Mesenchymal stem cell (in vitro differentiated cells and primary cell): ENCODE measurements around the gene NRXN3.

ENCODE experiments used
- DNase-seq: peaks from one replicate; pipeline ENCODE4 v3.0.0-alpha.2; 2013
- H2AFZ ChIP-seq: one replicate; pipeline ENCODE4 v1.6.1; 2013; ENCODE audit warnings: low read depth, mild to moderate bottlenecking, control low read depth, inconsistent platforms, low read length, moderate library complexity
- H2AK5ac ChIP-seq: 2 replicates; pipeline ENCODE4 v1.6.1; 2013; ENCODE audit warnings: low read length, moderate library complexity, mild to moderate bottlenecking, inconsistent platforms; ENCODE audit not compliant: severe bottlenecking
- H2BK120ac ChIP-seq: one replicate; pipeline ENCODE4 v1.6.1; 2013; ENCODE audit warnings: low read depth, mild to moderate bottlenecking, inconsistent platforms, low read length, moderate library complexity
- H2BK12ac ChIP-seq, 2 experiments: one replicate each; pipeline ENCODE4 v1.6.1; 2013; ENCODE audit warnings: inconsistent platforms in 2 of 2, low read length in 2 of 2, mild to moderate bottlenecking in 2 of 2, moderate library complexity in 2 of 2, control low read depth in 1 of 2
- H2BK15ac ChIP-seq: one replicate; pipeline ENCODE4 v1.6.1; 2013; ENCODE audit warnings: mild to moderate bottlenecking, low read depth, inconsistent platforms; ENCODE audit not compliant: poor library complexity, severe bottlenecking
- H2BK5ac ChIP-seq: 2 replicates; pipeline ENCODE4 v1.6.1; 2013; ENCODE audit warnings: low read depth, mild to moderate bottlenecking, low read length, control low read depth, inconsistent platforms; ENCODE audit not compliant: poor library complexity, severe bottlenecking
- H3K14ac ChIP-seq, 2 experiments: one replicate each; pipeline ENCODE4 v1.6.1; 2013; ENCODE audit warnings: inconsistent platforms in 2 of 2, low read length in 2 of 2, control low read depth in 1 of 2, mild to moderate bottlenecking in 1 of 2, moderate library complexity in 1 of 2
- H3K18ac ChIP-seq, 2 experiments: one replicate each; pipeline ENCODE4 v1.6.1; 2013; ENCODE audit warnings: inconsistent platforms in 2 of 2, low read length in 2 of 2, control low read depth in 1 of 2, low read depth in 1 of 2, mild to moderate bottlenecking in 1 of 2
- H3K23ac ChIP-seq, 2 experiments: one replicate each; pipeline ENCODE4 v1.6.1; 2013; ENCODE audit warnings: inconsistent platforms in 2 of 2, low read length in 2 of 2, mild to moderate bottlenecking in 2 of 2, moderate library complexity in 2 of 2, control low read depth in 1 of 2
- H3K27ac ChIP-seq: 2 replicates; pipeline ENCODE4 v1.5.1; 2013; ENCODE audit warnings: mild to moderate bottlenecking, moderate library complexity, low read length, control low read depth, inconsistent platforms; ENCODE audit not compliant: poor library complexity, severe bottlenecking
- H3K27me3 ChIP-seq, 2 experiments: 2 replicates each; pipeline versions ENCODE4 v1.6.1 to v1.7.0; 2013; ENCODE audit warnings: low read length in 2 of 2, mild to moderate bottlenecking in 2 of 2, moderate library complexity in 2 of 2, control low read depth in 1 of 2, inconsistent platforms in 1 of 2; ENCODE audit not compliant: control insufficient read depth in 1 of 2, insufficient read depth in 1 of 2
- H3K36me3 ChIP-seq, 2 experiments: 2 replicates each; pipeline versions ENCODE4 v1.6.1 to v1.7.0; 2013; ENCODE audit warnings: low read length in 2 of 2, control low read depth in 1 of 2, inconsistent platforms in 1 of 2, low read depth in 1 of 2, mild to moderate bottlenecking in 1 of 2; ENCODE audit not compliant: insufficient read depth in 2 of 2, control insufficient read depth in 1 of 2
- H3K4ac ChIP-seq, 2 experiments: one replicate each; pipeline ENCODE4 v1.6.1; 2013; ENCODE audit warnings: inconsistent platforms in 2 of 2, low read length in 2 of 2, mild to moderate bottlenecking in 2 of 2, moderate library complexity in 2 of 2, control low read depth in 1 of 2, low read depth in 1 of 2
- H3K4me1 ChIP-seq: 2 replicates; pipeline ENCODE4 v1.6.1; 2013; ENCODE audit warnings: low read depth, low read length, control low read depth; ENCODE audit not compliant: control insufficient read depth, insufficient read depth
- H3K4me2 ChIP-seq: 2 replicates; pipeline ENCODE4 v1.6.1; 2013; ENCODE audit warnings: low read length, mild to moderate bottlenecking, inconsistent platforms; ENCODE audit not compliant: poor library complexity, severe bottlenecking
- H3K4me3 ChIP-seq, 2 experiments: 2 replicates each; pipeline versions ENCODE4 v1.5.1 to v1.7.0; 2013; ENCODE audit warnings: low read length in 2 of 2, mild to moderate bottlenecking in 2 of 2, control low read depth in 1 of 2, low read depth in 1 of 2; ENCODE audit not compliant: insufficient read depth in 1 of 2
- H3K79me1 ChIP-seq: replicated peaks from 2 replicates; pipeline ENCODE4 v1.6.1; 2013; ENCODE audit warnings: mild to moderate bottlenecking, control low read depth, low read length, inconsistent platforms; ENCODE audit not compliant: poor library complexity, severe bottlenecking
- H3K9ac ChIP-seq: 2 replicates; pipeline ENCODE4 v1.7.0; 2013; ENCODE audit warnings: mild to moderate bottlenecking, low read length, moderate library complexity
- H3K9me3 ChIP-seq: 2 replicates; pipeline ENCODE4 v1.7.0; 2013; ENCODE audit warnings: mild to moderate bottlenecking, low read length; ENCODE audit not compliant: control insufficient read depth
- H4K8ac ChIP-seq: one replicate; pipeline ENCODE4 v1.6.1; 2013; ENCODE audit warnings: inconsistent platforms, mild to moderate bottlenecking, low read length, moderate library complexity
- H4K91ac ChIP-seq: one replicate; pipeline ENCODE4 v1.6.1; 2013; ENCODE audit warnings: mild to moderate bottlenecking, low read length, inconsistent platforms
- WGBS: methylation state at CpG from one replicate; pipeline ENCODE4 v1.1.7; 2013; ENCODE audit warnings: mixed read lengths; 5-methylcytosine and 5-hydroxymethylcytosine counted together

Gene NRXN3

DNA sequence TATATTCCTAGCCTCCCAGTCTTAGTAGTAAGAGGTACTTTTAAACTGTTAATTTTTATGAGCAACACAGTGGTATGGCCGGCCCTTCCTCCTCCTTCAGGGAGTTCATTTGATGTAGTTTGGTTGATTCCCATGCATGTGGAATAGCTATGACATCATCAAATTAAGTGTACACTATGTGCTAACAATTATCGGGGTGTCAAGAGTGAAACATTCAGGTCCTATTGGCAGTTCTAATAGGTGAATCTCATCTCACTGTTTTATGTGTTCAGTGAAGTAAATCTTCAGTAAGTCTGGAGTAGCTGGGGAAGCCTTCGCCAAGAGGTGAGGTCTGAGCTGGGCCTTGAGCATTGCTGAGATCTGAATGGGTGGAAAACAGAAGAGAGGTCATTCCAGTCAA lies 1384.6 kb downstream of the NRXN3 start:
- DNase-seq = no peak
- Histone ChIP-seq H3K79me1 (no peaks in the 10 kb centered on the region), H3K27me3 (no peaks in the 10 kb centered on the region), H2BK15ac (no peak overlapping the region), H3K9ac (no peak overlapping the region), H2BK5ac (no peak overlapping the region), H3K4ac (no peak overlapping the region), H2AFZ (no peak overlapping the region), H2AK5ac (no peak overlapping the region), H4K91ac (no peak overlapping the region), H3K14ac (no peak overlapping the region), H4K8ac (no peak overlapping the region), H3K4me2 (no peak overlapping the region), H3K27ac (no peak overlapping the region), H2BK12ac (no peak overlapping the region), H3K4me1 (peaks cover 1% of the 10 kb centered on the region), H3K18ac (no peak overlapping the region), H2BK120ac (no peak overlapping the region), H3K23ac (no peak overlapping the region), H3K4me3 (no peak overlapping the region), H3K9me3 (no peaks in the 10 kb centered on the region), H3K36me3 (no peaks in the 10 kb centered on the region)
- WGBS = 96% methylated on average over 3 of the region's 3 CpGs

DNA sequence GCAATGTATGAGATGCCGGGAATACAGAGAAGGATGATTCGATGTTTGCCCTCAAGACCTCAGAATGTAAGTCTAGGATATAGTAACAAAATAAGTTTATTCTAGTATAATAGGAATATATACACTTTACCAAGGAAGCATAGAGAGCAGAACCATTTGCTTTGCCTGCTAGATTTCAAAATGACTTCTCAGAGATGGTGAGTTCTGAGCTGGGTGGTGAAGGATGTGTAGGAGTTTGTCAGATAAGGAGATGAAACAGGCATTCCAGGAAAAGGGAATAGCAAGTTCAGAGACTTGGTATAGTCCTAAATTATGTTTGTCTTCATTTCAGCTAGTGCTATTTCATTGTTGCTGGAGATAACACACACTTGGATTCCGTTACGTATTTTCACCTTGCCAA lies 1385.3 kb downstream of the NRXN3 start:
- Histone ChIP-seq H3K9me3 (no peaks in the 10 kb centered on the region), H3K27ac (no peak overlapping the region)
- DNase-seq = no peak

DNA sequence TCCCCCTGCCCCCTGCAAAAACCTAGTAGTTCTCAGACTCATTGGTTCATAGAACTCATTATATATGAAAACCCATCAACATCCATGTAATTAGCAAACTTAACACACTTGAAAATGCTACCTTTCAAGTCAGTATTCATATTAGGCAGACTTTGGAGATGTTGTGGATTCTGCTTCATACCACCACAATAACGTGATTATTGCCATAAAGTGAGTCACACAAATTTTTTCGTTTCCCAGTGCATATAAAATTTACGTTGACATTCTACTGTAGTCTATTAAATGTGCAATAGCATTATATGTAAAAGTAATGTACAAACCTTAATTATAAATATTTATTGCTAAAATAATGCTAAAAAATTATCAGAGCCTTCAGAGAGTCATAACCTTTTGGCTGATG lies 1387.1 kb downstream of the NRXN3 start:
- no peak for DNase-seq
- Histone ChIP-seq H3K36me3 (no peaks in the 10 kb centered on the region), H2BK15ac (no peak overlapping the region), H3K4me2 (no peak overlapping the region), H3K18ac (no peak overlapping the region), H3K4me1 (no peaks in the 10 kb centered on the region), H3K14ac (no peak overlapping the region), H3K9ac (no peak overlapping the region), H2AK5ac (no peak overlapping the region), H4K91ac (no peak overlapping the region), H2AFZ (no peak overlapping the region), H3K27ac (no peak overlapping the region), H3K9me3 (no peaks in the 10 kb centered on the region), H2BK120ac (no peak overlapping the region), H3K23ac (no peak overlapping the region), H3K79me1 (no peaks in the 10 kb centered on the region), H4K8ac (no peak overlapping the region), H3K4ac (no peak overlapping the region), H3K27me3 (no peaks in the 10 kb centered on the region), H2BK5ac (no peak overlapping the region), H2BK12ac (no peak overlapping the region), H3K4me3 (no peak overlapping the region)
- WGBS = no CpG with 5 or more reads among the region's 3 CpGs

More for the DNA sequence above, 1385.3 kb downstream of the NRXN3 start:
- H4K8ac ChIP-seq = no peak overlapping the region
- 93% methylated on average over 2 of the region's 4 CpGs for WGBS
- H2BK5ac ChIP-seq = no peak overlapping the region
- H2AFZ ChIP-seq = no peak overlapping the region
- H2BK15ac ChIP-seq = no peak overlapping the region
- peaks cover 1% of the 10 kb centered on the region for H3K4me1 ChIP-seq
- no peaks in the 10 kb centered on the region for H3K36me3 ChIP-seq
- no peaks in the 10 kb centered on the region for H3K79me1 ChIP-seq
- no peaks in the 10 kb centered on the region for H3K27me3 ChIP-seq
- H3K4me3 ChIP-seq = no peak overlapping the region
- no peak overlapping the region for H3K4me2 ChIP-seq
- H3K23ac ChIP-seq = no peak overlapping the region
- H3K4ac ChIP-seq = no peak overlapping the region
- no peak overlapping the region for H2AK5ac ChIP-seq
- no peak overlapping the region for H2BK120ac ChIP-seq
- H3K18ac ChIP-seq = no peak overlapping the region
- no peak overlapping the region for H4K91ac ChIP-seq
- H3K14ac ChIP-seq = no peak overlapping the region
- H2BK12ac ChIP-seq = no peak overlapping the region
- H3K9ac ChIP-seq = no peak overlapping the region

DNA sequence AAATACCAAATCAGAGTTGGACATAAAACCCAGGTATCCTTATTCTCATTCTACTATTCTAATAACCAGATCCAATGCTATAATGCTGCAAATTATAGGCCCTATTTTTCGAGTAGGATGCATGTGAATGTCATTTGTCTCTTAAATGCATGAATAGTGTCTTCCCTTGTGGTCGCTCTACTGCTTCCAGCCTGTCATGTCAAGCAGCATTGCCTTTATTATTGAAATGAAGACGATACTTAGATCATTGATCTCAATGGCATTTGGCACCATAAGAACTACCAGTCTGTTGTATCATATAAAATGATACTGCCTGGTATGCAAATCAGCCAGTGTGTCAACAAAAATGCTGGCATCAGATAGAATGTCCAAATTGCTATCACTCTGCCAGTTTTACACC lies 1392.0 kb downstream of the NRXN3 start:
- Histone ChIP-seq H3K4ac (no peak overlapping the region), H3K14ac (no peak overlapping the region), H3K4me3 (no peak overlapping the region), H4K8ac (no peak overlapping the region), H3K4me1 (no peaks in the 10 kb centered on the region), H3K27me3 (no peaks in the 10 kb centered on the region), H2BK12ac (no peak overlapping the region), H3K27ac (no peak overlapping the region), H2BK5ac (no peak overlapping the region), H4K91ac (no peak overlapping the region), H2BK15ac (no peak overlapping the region), H3K9ac (no peak overlapping the region), H3K23ac (no peak overlapping the region), H3K79me1 (no peaks in the 10 kb centered on the region), H2BK120ac (no peak overlapping the region), H3K18ac (no peak overlapping the region), H2AK5ac (no peak overlapping the region), H3K9me3 (no peaks in the 10 kb centered on the region), H2AFZ (no peak overlapping the region), H3K36me3 (no peaks in the 10 kb centered on the region), H3K4me2 (no peak overlapping the region)
- 86% methylated on average over 3 of the region's 3 CpGs for WGBS
- DNase-seq = no peak
